HL-60/S4 treated with phorbol 12-myristate 13-acetate at 8.2 ng/mL for 4 days and 3 days (cell line): ENCODE measurements around the gene RFX4.
"Not testable (repeated sequence)": the region's sequence is repeated elsewhere in the genome, so short reads cannot be mapped to it uniquely, and the experiment has no call there.

Experiments used
- in situ Hi-C: fragments of 300-500 bp; cut with MboI; formaldehyde crosslinking; loops from 2 replicates; pipeline ENCODE4 v1.15.0; 2022; ENCODE audit warnings: low sequenced_read_pairs

The RFX4 gene

DNA sequence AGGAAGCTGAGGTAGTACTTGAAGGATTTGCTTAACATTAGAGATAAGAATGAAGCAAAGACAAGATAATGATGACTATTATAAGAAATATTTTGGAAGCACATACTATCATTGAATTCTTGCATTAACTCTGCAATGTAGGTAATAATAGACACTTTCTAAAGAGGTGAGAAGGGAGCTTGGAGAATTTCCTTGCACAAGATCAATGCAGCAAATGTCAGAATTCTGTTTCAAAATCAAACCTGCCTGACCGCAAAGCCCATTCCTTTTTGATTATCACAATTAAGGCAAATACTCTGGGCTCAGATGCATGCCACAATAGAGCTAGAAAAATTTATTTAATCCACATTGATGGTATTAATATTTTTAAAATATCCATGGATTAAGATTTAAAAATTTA is 141.3 kb downstream of the RFX4 start:
- in situ Hi-C loops, result no loop called here

GRCh38 chr12:106724934-106725333 is 142.1 kb downstream of the RFX4 start:
- in situ Hi-C loops, result no loop called here

DNA sequence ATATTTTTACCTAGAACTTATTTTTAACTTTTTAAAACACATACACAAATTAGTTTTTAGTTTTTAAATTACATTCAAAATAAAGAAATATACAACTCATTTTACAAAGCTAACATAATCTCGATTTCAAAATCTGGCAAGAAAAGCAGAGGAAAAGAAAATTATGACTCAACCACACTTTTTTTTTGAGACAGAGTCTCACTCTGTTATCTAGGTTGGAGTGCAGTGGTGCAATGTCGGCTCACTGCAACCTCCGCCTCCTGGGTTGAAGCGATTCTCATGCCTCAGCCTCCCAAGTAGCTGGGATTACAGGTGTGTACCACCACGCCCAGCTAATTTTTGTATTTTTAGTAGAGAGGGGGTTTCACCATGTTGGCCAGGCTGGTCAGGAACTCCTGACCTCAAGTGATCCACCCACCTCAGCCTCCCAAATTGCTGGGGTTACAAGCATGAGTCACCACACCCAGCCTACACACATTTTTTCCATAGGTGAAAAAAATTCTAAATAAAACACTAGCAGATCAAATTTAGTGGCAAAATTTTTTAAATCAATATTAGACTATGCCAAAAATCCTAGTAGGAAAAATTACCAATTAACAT is 143.9 kb downstream of the RFX4 start:
- in situ Hi-C loops, result not testable (repeated sequence)

- in situ Hi-C loops, result no loop called here
Measured at GRCh38 chr12:106729611-106730010, 146.8 kb downstream of the RFX4 start.

DNA sequence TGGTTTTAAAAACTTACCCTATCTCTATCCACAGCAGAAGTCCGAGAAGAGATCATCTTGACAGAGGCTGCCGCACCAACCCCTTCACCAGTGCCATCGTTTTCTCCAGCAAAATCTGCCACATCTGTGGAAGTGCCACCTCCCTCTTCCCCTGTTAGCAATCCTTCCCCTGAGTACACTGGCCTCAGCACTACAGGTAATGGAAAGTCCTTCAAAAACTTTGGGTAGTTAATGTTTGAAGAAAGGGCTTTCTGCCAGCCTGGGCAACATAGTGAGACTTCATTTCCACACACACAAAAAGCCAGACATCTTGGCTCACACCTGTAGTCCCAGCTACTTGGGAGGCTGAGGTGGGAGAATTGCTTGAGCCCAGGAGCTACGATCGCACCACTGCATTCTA is 150.1 kb downstream of the RFX4 start:
- in situ Hi-C loops, result no loop called here

DNA sequence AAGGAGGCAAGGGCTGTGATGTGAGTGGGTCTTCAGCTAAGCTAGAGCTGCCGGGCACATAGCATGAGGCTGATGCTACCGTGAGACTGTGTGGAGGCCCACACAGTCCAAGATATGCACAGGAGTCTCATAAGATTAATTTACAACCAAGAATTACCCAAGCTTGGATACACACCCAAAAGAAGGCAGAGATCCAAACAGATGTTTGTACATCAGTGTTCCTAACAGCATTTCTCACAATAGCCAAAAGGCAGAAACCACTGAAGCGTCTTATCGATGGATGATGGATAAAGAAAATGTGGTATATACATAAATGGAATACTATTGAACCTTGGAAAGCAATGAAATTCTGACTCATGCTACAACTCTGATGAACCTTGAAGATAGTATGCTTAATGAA is 150.9 kb downstream of the RFX4 start:
- in situ Hi-C loops, result no loop called here

DNA sequence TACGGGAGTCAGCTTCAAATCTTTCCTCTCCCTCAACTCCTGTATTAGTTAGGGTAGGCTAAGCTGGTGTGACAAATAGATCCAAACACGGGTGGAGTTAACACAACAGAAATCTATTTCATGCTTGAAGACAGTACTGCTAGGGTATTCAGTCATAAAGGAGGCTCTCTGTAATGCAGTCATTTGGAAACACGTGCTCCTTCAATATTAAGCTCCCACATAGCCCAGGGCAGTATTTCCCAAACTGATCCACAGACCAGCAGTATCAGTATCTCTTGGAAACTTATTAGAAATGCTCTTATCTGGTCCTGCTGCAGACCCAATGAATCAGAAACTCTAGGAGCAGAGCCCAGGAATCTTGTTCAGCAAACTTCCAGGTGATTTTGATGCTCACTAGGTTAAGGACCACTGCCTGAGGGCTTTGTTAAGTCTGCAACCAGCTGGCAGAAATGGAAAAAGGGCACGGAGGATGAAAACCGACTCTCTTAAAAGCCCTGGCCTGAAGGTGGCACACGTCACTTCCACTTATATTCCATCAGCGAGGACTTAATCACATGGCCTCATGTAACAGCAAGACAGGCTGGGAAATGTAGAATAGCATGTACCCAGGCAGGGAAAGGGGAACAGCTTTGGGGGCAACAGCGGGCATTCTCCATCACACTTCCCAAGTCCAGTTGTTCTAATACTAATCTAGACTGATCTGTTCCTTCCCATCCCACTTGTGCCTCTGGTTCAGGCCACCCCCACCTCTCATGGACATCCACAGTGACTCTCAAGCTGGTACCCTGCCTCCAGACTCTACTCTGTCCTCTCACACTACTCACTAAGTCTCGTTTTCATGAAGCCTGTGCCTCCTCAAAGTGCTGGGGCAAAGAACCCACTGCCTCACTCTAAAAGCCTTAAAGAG is 153.5 kb downstream of the RFX4 start:
- in situ Hi-C loops, result no loop called here

DNA sequence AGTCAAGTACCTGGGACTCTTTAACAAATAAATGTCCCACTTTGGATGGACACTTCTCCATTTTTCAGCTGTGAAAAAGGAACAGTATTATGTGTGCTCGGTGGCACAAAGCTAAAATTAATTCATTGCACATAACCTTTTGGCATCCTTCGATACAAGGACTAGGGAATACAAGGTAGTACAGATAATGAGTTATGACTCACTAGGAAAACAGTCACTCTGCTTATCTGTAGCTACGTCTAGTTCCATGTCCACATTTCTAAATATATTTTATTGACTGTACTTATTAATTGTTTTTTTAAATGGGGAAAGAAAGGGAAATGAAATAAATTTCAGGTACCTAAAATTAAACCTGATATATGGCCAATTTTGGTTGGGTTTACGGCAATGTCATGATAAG is 156.5 kb downstream of the RFX4 start:
- in situ Hi-C loops, result no loop called here

DNA sequence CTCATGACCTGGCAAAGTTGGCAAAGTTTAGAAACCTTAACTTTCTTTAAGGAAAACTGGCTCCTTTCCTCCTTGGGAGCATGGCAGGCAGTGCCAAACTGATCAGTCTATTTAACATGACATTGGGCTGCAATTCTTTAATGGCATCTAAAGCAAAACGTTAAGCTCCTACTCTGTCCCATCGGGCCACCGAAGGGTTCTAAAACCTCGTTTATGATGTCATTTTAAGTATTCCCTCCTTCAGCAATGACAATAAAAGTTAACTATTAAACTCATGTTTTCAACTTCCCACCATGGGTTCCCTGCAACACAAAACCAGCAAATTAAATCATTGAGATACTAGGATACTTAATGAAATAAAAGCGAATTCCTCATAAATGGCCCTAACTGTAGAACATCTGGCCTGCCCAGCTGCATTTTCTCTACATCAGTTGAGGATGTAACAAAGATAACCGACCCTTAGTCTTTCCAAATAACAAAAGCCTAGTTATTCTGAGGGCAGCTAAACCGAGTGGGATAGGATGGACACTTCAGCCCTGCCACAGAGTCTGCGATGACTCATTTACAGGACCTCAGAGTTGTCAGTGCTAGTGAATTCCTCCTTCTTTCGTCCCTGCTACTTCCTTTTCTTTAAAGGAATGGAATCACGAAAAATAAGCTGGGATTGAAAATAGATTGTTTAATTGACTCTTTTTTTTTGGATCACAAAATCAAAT is 157.2 kb downstream of the RFX4 start:
- in situ Hi-C loops, result no loop called here

DNA sequence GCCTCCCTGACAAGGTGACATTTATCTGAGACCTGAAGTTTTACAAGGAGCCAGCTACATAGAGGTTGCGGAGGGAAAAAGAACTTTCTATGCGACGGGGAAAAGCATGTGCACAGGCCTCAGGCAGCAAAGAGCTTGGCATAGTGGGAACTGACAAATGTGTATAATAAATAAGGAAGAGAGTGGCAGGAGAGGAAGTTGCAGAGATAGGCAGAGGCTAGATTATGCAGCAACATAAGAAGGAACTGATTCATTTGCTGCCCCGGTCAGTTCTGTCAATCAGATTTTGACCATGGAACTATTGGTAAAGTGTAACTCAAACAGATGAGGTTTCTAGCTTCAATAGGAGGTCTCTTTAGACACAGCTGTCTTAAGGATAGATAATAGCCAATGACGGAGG is 158.0 kb downstream of the RFX4 start:
- in situ Hi-C loops, result no loop called here

DNA sequence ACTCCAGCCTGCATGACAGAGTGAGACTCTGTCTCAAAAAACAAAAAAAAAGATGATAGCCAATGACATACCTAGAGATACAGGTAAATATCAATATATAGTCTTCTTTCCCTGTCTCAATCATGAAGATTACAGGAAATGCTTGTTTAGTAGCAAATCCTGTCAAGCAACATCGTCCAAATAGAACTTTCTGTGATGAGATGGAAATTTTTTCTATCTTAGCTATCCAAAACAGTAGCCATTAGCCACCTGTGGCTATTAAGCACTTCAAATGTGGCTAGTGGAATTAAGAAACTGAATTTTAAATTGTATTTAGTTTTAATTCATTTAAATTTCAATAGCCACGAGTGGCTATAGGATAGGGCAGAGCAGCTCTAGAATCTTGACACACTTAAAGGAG is 158.4 kb downstream of the RFX4 start:
- in situ Hi-C loops, result no loop called here

- in situ Hi-C loops, result no loop called here
Measured at GRCh38 chr12:106743270-106743988, 160.6 kb downstream of the RFX4 start.

- in situ Hi-C loops, result no loop called here
Measured at GRCh38 chr12:106744600-106744999, 161.8 kb downstream of the RFX4 start.

GRCh38 chr12:106745181-106745745 is 162.5 kb downstream of the RFX4 start:
- in situ Hi-C loops, result no loop called here

- in situ Hi-C loops, result no loop called here
Measured at GRCh38 chr12:106747973-106748436, 165.2 kb downstream of the RFX4 start.

GRCh38 chr12:106750524-106750923 is 167.7 kb downstream of the RFX4 start:
- in situ Hi-C loops, result no loop called here

DNA sequence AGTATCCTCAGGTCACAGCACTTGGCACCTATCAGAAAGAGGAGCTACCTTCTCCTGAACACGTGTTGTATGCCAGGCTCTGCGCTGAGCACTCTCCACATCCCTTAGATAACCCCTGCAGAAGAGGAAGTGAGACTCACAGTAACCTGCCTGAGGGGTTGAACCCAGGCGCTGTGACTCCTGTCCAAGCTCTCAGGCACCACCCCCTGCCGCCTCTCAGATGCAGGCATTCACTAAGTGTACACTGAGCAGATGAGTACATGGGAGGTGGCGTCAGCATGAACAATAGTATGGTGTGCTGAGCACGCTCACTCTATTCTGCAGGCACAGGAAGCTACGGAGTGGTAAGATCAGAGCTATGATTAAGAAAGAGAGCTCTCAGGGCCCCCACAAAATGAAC is 170.7 kb downstream of the RFX4 start:
- in situ Hi-C loops, result no loop called here

- in situ Hi-C loops, result no loop called here
Measured at GRCh38 chr12:106754331-106754730, 171.5 kb downstream of the RFX4 start.

DNA sequence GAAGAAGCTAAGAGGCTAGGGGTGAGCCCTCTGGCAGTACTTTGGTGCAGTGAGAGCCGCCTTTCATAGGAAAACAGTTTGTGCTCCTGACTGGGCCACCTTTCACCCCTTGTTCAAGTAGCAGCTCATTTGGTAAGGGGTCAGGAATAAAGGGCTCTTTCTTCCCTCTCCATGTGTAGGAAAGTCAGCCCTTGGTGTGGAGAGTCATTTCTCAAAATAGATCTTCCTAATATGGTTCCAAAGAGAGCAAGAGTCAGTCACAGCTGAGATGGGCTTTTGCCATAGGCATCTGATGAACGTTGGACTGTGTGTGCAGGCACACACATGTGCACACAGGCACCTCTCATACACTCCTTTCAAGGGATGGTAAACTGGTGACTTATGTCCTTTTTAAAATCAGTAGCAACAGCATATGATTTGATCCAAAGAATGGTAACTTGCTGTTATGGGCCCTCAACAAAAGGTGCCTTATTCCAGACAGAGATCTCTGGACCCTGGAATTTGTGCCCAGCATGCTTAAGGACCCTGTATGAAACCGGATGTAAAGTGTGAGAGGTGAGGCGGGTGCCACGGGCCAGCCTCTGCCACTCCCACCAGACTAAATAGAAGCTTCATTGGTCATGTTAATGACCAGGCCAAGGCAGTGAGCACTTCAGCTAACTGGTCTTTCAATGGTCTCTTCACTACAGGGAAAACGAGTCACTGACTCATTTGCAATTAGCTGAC is 175.0 kb downstream of the RFX4 start:
- in situ Hi-C loops, result no loop called here
